ENCODE data around the gene MACROD2. TPM values are rescaled to one million over a fixed set of nuclear protein-coding genes. Genes with fewer than 3 reads are reported as not detected.

Gene MACROD2
- total and polyA plus RNA-seq, 4 donors = 0.66 to 10.5 (median 3.3) TPM

GRCh38 chr20:14313341-14314020 is 318.2 kb downstream of the MACROD2 start:
- DNase-seq (ENCODE audit: low spot score) = no peak
- WGBS = 82% methylated on average over 2 of the region's 2 CpGs
- H3K9ac ChIP-seq (ENCODE audit: low read depth in 1 of 2, low read length in 2 of 2) = no peak overlapping the region

DNA sequence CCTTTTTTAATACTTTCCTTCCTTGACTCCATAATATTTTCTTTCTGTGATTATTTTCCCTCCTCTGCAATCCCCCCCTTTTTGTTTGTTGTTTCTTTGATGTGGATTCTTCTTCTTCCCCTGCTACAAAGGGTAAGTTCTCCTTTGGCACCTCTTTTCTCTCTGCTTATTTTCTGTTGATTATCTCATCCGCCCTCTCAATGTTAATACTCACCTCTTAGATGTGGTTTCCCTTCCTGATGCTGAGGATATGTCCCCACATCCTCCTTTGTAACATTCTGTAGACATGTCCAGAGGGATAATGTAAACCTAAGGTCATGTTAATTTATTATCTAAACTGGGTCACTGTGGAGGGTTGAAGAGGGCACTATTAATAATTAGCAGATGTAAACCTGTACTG is 324.4 kb downstream of the MACROD2 start:
- TF ChIP-seq, protein P1, sequence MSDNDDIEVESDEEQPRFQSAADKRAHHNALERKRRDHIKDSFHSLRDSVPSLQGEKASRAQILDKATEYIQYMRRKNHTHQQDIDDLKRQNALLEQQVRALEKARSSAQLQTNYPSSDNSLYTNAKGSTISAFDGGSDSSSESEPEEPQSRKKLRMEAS (IDR thresholded peaks at IDR 0.05) = no peak
- TF ChIP-seq REST (IDR thresholded peaks at IDR 0.05) (no peak), FOXA2 (IDR thresholded peaks at IDR 0.05) (no peak), FOXA1 (IDR thresholded peaks at IDR 0.05) (no peak), NR2F2 (IDR thresholded peaks at IDR 0.05) (no peak), ZBTB33 (IDR thresholded peaks at IDR 0.05) (no peak), HNF4A (conservative IDR thresholded peaks at IDR 0.05) (no peak), EGR1 (IDR thresholded peaks at IDR 0.05; ENCODE audit: low read depth in 2 of 2) (no peak), ATF3 (IDR thresholded peaks at IDR 0.05) (no peak), JUND (IDR thresholded peaks at IDR 0.05) (no peak), RXRA (IDR thresholded peaks at IDR 0.05) (no peak), HNF4G (IDR thresholded peaks at IDR 0.05) (no peak), YY1 (IDR thresholded peaks at IDR 0.05) (no peak)
- TF ChIP-seq, protein P2, sequence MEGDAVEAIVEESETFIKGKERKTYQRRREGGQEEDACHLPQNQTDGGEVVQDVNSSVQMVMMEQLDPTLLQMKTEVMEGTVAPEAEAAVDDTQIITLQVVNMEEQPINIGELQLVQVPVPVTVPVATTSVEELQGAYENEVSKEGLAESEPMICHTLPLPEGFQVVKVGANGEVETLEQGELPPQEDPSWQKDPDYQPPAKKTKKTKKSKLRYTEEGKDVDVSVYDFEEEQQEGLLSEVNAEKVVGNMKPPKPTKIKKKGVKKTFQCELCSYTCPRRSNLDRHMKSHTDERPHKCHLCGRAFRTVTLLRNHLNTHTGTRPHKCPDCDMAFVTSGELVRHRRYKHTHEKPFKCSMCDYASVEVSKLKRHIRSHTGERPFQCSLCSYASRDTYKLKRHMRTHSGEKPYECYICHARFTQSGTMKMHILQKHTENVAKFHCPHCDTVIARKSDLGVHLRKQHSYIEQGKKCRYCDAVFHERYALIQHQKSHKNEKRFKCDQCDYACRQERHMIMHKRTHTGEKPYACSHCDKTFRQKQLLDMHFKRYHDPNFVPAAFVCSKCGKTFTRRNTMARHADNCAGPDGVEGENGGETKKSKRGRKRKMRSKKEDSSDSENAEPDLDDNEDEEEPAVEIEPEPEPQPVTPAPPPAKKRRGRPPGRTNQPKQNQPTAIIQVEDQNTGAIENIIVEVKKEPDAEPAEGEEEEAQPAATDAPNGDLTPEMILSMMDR (IDR thresholded peaks at IDR 0.05; ENCODE audit: low read depth, low read length, missing input control) = no peak
- H3K36me3 ChIP-seq (ENCODE audit: control insufficient read depth in 4 of 4, insufficient read depth in 3 of 4, low read depth in 1 of 4, low read length in 3 of 4) = peaks cover 0 to 3% (median 0%) of the 10 kb centered on the region in 4 donors
- WGBS = 87% methylated on average over 1 of the region's 1 CpG
- no peak overlapping the region for H3K9ac ChIP-seq (ENCODE audit: low read depth in 1 of 2, low read length in 2 of 2)
- no peaks in the 10 kb centered on the region for H3K9me3 ChIP-seq (ENCODE audit: control insufficient read depth in 4 of 4, low read length in 3 of 4)
- no peak for DNase-seq (ENCODE audit: low spot score)
- H3K27me3 ChIP-seq (ENCODE audit: control insufficient read depth in 4 of 4, insufficient read depth in 4 of 4, low read length in 3 of 4) = no peaks in the 10 kb centered on the region
- H3K4me1 ChIP-seq (ENCODE audit: control insufficient read depth in 4 of 4, insufficient read depth in 4 of 4, low read length in 3 of 4) = no peaks in the 10 kb centered on the region
- no peak overlapping the region for H3K27ac ChIP-seq (ENCODE audit: low read depth in 1 of 2, low read length in 2 of 2)
- no peak overlapping the region for H3K4me3 ChIP-seq (ENCODE audit: low read depth in 1 of 3, low read length in 3 of 3)

More at GRCh38 chr20:14313341-14314020, 318.2 kb downstream of the MACROD2 start:
- Histone ChIP-seq H3K36me3 (ENCODE audit: control insufficient read depth in 4 of 4, insufficient read depth in 3 of 4, low read depth in 1 of 4, low read length in 3 of 4) (peaks cover 0 to 2% (median 0%) of the 10 kb centered on the region in 4 donors), H3K27me3 (ENCODE audit: control insufficient read depth in 4 of 4, insufficient read depth in 4 of 4, low read length in 3 of 4) (no peaks in the 10 kb centered on the region), H3K9me3 (ENCODE audit: control insufficient read depth in 4 of 4, low read length in 3 of 4) (no peaks in the 10 kb centered on the region), H3K4me1 (ENCODE audit: control insufficient read depth in 4 of 4, insufficient read depth in 4 of 4, low read length in 3 of 4) (no peaks in the 10 kb centered on the region), H3K4me3 (ENCODE audit: low read depth in 1 of 3, low read length in 3 of 3) (no peak overlapping the region), H3K27ac (ENCODE audit: low read depth in 1 of 2, low read length in 2 of 2) (no peak overlapping the region)
- TF ChIP-seq HNF4G (IDR thresholded peaks at IDR 0.05) (no peak), HNF4A (conservative IDR thresholded peaks at IDR 0.05) (no peak)
- TF ChIP-seq, protein P1 (IDR thresholded peaks at IDR 0.05) = no peak

Data from liver (tissue), 9 donors.